Mesodermal cell (in vitro differentiated cells): ENCODE results near the gene LPAR6.

ENCODE experiments used
- H3K27ac ChIP-seq: 2 replicates; pipeline ENCODE4 v1.7.0; 2013; ENCODE audit warnings: mild to moderate bottlenecking, low read depth, low read length, moderate library complexity; ENCODE audit not compliant: severe bottlenecking
- H3K36me3 ChIP-seq: 2 replicates; pipeline ENCODE4 v1.7.1; 2013; ENCODE audit warnings: mild to moderate bottlenecking, low read length, moderate library complexity; ENCODE audit not compliant: control insufficient read depth, insufficient read depth
- H3K4me1 ChIP-seq: one replicate; pipeline ENCODE4 v1.7.1; 2013; ENCODE audit warnings: mild to moderate bottlenecking, low read length; ENCODE audit not compliant: insufficient read depth, control insufficient read depth, poor library complexity, severe bottlenecking
- H3K4me3 ChIP-seq: 2 replicates; pipeline ENCODE4 v1.7.0; 2013; ENCODE audit warnings: low read length, control low read depth, mild to moderate bottlenecking; ENCODE audit not compliant: insufficient read depth, poor library complexity, severe bottlenecking; ENCODE audit errors: extremely low read depth
- H3K9me3 ChIP-seq: 2 replicates; pipeline ENCODE4 v1.7.1; 2013; ENCODE audit warnings: mild to moderate bottlenecking, low read length, moderate library complexity; ENCODE audit not compliant: control insufficient read depth
- WGBS, 2 experiments: methylation state at CpG; one replicate each; pipeline ENCODE4 v1.1.5; 2013; ENCODE audit warnings: missing lambda C conversion rate in 2 of 2; ENCODE audit not compliant: insufficient coverage in 2 of 2; 5-methylcytosine and 5-hydroxymethylcytosine counted together

LPAR6 gene

DNA sequence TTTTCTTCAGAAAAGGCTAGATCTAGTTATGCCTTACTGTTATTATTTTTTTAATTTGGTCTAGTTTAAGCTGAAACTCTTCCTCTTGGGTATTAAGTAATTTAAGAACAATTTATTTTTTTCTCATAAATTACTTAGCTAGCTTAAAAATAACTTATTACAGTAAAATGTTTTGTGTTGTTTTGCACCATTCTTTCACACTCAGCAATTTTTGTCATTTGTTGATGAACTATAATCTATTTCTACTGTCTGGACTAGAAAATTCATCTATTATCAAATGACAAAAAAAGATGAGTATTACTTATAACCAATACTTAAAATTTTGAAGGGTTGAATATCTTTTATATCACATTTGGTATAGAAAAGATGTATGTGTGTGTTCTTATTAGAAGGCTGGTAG, 1.6 kb upstream of the LPAR6 start:
- no peaks in the 10 kb centered on the region for H3K4me1 ChIP-seq
- no peak overlapping the region for H3K4me3 ChIP-seq
- no peaks in the 10 kb centered on the region for H3K9me3 ChIP-seq
- H3K36me3 ChIP-seq, result peaks cover 17% of the 10 kb centered on the region
- no peak overlapping the region for H3K27ac ChIP-seq

DNA sequence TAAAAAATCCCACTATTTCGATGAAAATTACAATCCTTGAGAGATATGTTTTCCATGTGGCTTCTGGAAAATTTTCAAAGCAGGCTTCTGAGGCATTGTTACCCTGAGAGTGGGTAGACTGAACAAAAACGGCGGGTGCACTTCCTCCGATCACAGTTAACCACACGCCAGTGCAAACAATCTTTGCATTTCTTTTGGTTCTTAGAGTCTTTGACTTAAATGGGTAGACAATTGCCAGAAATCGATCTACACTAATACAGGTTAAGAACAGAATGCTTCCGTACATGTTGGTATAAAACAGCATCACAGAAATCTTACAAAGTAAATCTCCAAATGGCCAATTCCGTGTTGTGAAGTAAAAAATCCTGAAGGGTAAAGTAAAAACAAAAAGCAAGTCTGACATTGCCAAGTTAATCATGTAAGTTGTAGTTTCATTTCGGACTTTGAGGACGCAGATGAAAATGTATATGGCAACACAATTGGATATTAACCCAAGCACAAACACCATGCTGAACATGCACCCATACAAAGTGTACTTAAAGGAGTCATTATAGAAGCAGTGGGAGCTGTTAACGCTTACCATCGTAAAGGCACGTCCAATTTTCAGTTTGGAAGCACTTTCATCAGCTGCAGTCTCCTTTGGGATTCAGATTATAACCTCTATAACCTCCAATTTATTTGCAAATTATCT, 927 bp downstream of the LPAR6 start:
- Histone ChIP-seq H3K27ac (peak overlapping the region; percentile 89), H3K4me1 (no peaks in the 10 kb centered on the region), H3K36me3 (peaks cover 9% of the 10 kb centered on the region), H3K9me3 (no peaks in the 10 kb centered on the region), H3K4me3 (peak overlapping the region; percentile 50)
- whole genome bisulfite sequencing, 2 experiments, result 6% methylated on average over 7 of the region's 13 CpGs; no CpG with 5 or more reads in 1 of the 2 experiments

DNA sequence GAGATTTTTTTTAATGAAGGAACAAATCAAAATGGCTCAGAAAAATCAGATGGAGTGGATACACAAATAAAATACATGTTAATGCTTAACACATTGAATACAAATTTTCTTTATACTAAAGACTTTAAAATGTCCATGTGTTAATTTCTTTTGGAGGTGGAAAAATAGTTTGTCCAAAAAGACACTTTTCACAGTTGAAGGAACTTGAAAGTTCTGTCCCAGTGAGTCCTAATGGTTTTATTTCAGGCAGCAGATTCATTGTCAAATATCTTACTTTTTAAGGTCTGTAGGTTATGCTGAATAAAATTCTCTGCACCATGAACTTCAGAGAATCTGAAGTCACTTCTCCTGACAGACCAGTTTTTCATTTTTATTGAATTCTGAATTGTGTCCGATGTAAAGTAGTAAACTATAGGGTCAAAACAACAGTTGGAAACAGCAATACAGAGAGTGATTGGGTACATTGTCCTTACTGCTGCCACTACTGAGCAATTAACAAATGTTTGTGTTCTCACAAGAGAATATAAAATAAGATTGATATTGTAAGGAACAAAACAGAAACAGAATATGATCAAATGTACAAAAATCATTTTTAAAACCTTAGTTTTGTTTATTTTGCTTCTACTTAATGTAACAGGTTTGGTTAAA, 1.6 kb downstream of the LPAR6 start:
- Histone ChIP-seq H3K4me1 (no peaks in the 10 kb centered on the region), H3K36me3 (peaks cover 4% of the 10 kb centered on the region), H3K9me3 (no peaks in the 10 kb centered on the region), H3K27ac (no peak overlapping the region), H3K4me3 (peak overlapping the region; percentile 50)
- no CpG with 5 or more reads among the region's 1 CpG for WGBS, 2 experiments

DNA sequence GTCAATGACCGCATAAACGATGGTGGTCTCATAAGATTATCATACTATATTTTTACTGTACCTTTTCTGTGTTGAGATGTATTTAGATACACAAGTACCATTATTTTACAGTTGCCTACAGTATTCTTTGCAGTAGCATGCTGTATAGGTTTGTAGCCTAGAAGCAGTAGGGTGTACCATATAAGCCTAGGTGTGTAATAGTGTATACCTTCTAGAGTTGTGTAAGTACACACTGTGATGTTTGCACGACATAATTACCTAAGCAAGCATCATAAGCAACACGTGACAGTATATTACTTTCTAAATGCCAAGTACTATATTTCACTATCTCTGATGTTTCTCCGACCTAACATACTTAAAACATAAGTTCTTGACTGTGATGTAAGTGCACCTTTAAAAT, 2.7 kb downstream of the LPAR6 start:
- WGBS, 2 experiments, result no CpG with 5 or more reads among the region's 5 CpGs
- Histone ChIP-seq H3K27ac (no peak overlapping the region), H3K4me1 (no peaks in the 10 kb centered on the region), H3K9me3 (no peaks in the 10 kb centered on the region), H3K36me3 (no peaks in the 10 kb centered on the region), H3K4me3 (peak overlapping the region; percentile 50)

DNA sequence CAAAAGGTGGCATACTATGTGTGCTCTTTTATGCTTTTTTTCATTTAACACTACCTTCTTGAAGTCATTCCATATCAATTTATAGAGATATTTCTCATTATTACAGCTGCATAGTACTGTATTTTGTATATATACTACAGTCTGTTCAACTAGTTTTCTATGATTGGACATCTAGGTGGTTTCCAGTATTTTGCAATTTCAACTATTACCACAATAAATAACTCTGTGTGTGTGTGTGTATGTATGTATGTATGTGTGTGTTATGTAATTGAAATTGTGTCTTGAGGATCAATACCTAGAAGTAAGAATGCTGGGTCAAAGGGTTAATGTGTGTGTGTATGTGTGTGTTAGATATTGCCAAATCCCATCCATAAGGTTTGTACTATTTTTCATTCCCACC, 7.0 kb downstream of the LPAR6 start:
- Histone ChIP-seq H3K27ac (no peak overlapping the region), H3K36me3 (no peaks in the 10 kb centered on the region), H3K9me3 (no peaks in the 10 kb centered on the region), H3K4me3 (no peak overlapping the region), H3K4me1 (peaks cover under 1% of the 10 kb centered on the region)

DNA sequence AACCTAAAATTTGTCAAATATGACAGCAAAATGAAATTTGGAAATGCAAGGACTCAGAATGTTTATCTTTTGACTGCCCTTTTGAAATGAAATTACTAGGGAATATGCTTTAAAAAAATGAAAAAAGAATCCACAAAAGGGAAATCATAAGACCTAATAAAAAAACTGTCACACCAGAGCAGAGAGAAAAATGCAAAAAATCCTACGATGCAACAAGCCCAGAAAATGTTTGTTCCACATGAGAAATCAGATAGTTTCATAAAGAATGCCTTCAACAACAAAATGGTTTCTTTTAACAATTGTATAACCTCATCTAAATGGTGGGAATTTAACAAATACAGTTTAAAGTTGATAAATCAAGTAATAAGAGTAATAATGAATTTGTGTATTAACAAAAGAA, 8.0 kb downstream of the LPAR6 start:
- Histone ChIP-seq H3K27ac (no peak overlapping the region), H3K4me3 (no peak overlapping the region), H3K9me3 (no peaks in the 10 kb centered on the region), H3K4me1 (peaks cover 10% of the 10 kb centered on the region), H3K36me3 (no peaks in the 10 kb centered on the region)
- 83% methylated on average over 1 of the region's 1 CpG; no CpG with 5 or more reads in 1 of the 2 experiments for WGBS, 2 experiments

DNA sequence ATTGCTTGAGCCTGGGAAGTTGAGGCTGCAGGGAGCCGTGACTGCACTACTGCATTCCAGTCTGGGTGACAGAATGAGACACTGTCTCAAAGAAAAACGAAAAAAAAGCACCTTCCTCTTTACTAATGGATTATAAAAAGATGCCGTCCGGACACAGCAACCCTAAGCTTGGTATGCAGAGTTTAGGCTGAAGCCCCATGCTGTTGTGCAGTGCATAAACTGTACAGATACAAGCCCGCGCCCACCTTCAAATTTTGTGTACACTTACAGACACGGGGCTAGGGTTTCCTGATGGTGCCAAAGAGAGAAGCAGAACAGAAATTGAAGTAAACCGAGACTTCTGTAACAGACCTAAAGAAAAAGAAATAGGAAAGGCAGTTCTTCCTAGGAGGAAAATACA, 9.0 kb downstream of the LPAR6 start:
- H3K4me1 ChIP-seq, result peaks cover 13% of the 10 kb centered on the region
- H3K36me3 ChIP-seq, result no peaks in the 10 kb centered on the region

DNA sequence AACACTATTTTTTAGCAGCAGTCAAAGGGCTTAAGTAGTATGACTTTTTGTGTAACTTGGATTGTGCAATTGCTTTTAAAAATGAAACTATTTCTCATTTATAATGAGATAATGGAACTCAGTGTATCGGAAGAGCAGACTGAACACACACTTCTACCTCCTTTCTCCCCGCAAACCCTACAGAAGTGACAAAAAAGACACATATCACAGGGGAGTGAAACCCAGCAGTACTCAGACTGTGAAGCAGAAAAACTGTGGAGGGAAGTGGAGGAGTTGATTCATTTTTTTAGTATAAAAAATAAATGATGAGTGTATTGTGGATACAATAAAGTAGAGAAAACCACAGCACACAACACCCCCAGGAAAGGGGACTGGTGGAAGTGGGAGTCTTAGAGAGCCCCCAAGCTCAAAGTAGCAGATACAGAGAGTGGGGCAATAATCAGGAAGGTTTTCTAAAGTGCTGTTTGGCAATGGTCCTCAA, 9.7 kb downstream of the LPAR6 start:
- Histone ChIP-seq H3K4me1 (peaks cover 13% of the 10 kb centered on the region), H3K4me3 (no peak overlapping the region), H3K36me3 (no peaks in the 10 kb centered on the region), H3K9me3 (no peaks in the 10 kb centered on the region), H3K27ac (no peak overlapping the region)
- no CpG with 5 or more reads among the region's 2 CpGs for WGBS, 2 experiments

More for the DNA sequence above, 9.0 kb downstream of the LPAR6 start:
- Histone ChIP-seq H3K9me3 (no peaks in the 10 kb centered on the region), H3K27ac (no peak overlapping the region), H3K4me3 (no peak overlapping the region)
- 82 to 84% methylated on average over 4 of the region's 8 CpGs for WGBS, 2 experiments

DNA sequence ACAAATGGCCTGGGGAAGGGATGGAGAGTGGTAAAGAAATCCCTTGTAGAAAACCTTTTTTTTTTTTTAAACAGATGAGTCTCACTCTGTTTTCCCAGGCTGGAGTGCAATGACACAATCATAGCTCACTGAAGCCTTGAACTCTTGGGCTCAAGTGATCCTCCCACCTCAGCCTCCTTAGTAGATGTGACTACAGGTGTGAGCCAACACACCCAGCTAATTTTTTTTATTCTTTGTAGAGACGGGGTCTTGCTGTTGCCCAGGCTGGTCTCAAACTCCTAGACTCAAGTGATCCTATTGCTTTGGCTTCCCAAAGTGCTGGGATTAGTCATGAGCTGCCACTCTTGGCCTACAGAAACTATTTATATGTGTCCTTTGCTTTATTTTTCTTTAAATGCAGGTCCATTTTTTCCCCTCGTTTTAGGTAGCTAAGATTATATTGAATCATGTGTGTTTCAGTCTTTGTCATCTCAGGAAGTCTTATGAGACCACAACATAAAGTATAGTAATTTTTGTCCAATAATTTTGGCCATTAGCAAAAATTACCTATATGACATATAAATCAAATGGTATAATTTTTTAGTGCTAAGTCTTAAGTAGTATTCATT, 10.5 kb downstream of the LPAR6 start:
- Histone ChIP-seq H3K9me3 (no peaks in the 10 kb centered on the region), H3K27ac (no peak overlapping the region), H3K4me3 (no peak overlapping the region), H3K4me1 (peaks cover 13% of the 10 kb centered on the region), H3K36me3 (no peaks in the 10 kb centered on the region)
- 50 to 100% methylated on average over 1 of the region's 2 CpGs for WGBS, 2 experiments

DNA sequence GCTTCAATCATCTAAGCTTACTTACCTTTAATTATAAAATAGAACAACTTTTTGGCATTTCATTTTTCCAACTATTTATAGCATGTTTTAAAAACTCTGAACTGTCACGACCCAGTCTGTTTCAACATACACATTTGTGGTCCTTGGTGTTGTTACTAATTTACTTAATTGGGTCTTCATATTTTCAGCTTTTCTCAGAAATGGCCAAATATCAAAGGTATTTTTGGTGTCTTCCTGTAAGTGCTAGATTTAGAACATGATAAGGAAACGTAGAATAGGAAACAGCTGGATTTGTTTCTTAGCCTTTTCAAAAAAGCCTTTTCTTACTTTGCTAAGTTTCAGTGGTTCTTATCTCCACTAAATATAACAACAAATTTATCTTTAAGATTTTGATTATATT, 11.4 kb downstream of the LPAR6 start:
- Histone ChIP-seq H3K27ac (no peak overlapping the region), H3K36me3 (no peaks in the 10 kb centered on the region), H3K4me1 (peaks cover 13% of the 10 kb centered on the region), H3K9me3 (no peaks in the 10 kb centered on the region), H3K4me3 (no peak overlapping the region)
- WGBS, 2 experiments, result no CpG with 5 or more reads among the region's 2 CpGs

DNA sequence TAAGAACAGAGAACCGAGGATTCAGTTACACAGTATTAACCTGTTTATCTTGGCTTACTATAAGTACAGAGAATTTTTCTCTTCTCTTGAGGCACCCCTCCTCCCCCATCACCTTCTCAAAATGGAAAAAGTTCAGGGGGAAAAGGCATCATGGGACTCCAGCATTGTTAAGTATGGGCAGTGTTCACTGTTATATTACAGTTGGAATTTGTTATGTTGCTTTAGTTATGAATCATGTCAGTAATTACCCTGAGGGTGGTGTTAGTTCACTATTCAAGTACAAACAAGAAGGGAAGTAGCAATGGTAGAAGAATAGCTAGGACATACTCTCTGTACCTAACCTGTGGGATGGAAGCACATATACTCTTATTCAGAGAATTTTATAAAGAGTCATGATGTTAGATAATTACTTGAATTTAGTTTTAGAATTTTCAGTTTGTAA, 12.0 kb downstream of the LPAR6 start:
- WGBS, 2 experiments, result no CpG with 5 or more reads among the region's 1 CpG
- no peaks in the 10 kb centered on the region for H3K9me3 ChIP-seq

More for the DNA sequence above, 12.0 kb downstream of the LPAR6 start:
- H3K27ac ChIP-seq, result no peak overlapping the region
- peaks cover 13% of the 10 kb centered on the region for H3K4me1 ChIP-seq
- H3K36me3 ChIP-seq, result peaks cover 1% of the 10 kb centered on the region
- H3K4me3 ChIP-seq, result no peak overlapping the region
